AG08395 (cell line): ENCODE measurements around the gene ENOX1.

ENCODE experiments used
- DNase-seq: peaks from one replicate; pipeline ENCODE4 v3.0.0; 2012; ENCODE audit warnings: mixed read lengths, low spot score

Gene ENOX1

DNA sequence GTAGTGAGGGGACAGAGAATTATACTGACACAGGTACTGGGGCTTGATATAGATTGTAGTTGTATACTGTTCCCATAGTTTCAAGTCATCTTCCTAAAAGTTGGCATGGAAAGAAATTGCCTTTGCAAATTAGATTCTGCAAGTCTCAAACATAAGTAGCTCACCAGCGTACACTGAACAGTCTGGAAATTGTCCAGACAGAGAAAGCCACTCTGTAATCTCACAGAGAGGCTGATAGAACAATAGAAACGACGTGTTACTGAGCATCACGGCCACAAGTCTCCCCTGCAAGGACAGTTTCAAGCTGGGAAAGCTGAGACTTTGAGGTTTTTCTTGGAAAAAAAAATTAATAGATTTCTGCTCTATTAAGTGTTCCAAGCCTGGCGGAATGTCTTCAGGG is 534.8 kb downstream of the ENOX1 start:
- no peak for DNase-seq

DNA sequence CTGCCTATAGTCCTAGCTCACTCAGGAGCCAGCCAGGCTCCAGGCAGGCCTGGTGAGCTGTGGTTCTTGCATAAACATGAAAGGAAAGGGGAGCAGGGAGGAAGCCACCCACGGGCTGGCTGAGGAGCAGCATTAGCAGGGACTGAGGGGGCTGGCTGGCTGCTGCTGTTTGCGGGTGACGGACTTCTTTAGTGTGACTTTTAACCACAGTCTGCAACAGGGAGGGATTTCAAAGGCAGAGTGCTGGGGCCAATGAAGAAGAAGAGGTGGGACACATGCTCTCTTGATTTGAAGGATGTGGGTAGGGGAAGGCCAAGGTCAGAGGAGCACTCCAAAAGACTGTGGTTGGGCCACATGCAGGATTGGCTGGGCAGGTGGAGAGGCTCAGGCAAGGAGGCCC is 540.4 kb downstream of the ENOX1 start:
- no peak for DNase-seq

DNA sequence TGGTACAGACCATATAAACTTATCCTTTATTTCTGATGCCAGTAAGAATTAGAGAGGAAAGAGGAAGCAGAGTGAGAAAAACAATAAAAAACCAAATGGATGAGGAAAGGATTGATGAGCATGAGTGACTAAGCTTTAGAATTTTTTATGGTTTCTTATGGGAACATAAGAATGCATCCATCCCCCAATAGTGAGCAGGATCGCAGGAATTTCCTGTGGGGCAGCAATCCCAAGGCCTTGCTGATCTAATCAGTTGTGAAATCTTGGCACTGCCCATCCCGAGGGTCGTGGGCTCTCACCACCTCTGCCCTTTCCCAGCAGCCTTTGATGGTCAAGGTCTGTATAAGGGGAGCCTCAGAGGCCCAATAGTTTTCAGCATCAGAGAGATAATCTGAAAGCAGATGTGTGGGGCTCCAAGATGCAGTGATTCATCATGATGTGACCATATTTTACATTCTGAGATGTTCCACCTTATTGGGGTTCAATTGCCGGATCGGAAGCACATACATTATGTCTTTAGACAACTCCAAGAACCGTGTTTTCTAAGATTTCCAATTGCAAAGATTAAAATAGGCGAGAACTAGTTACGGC is 541.3 kb downstream of the ENOX1 start:
- DNase-seq, result peak; percentile 85

DNA sequence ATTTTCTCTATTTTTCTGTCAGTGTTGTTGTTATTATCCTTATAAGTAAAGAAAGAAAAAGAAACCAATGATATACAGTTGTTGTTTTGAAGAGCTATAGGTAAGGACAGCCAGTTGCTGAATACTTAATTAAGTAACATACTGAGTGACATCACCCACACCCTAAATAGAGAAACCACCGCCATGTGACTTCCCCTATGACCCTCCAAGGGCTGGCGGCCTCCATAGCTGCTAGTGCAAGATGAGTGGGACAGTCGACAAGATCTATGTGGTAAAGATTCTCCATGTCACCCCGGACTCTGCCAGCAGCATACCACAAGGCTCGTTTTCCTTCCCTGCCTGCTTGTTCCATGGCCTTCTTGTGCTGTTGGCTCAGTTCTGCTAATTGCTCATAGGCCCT is 542.3 kb downstream of the ENOX1 start:
- no peak for DNase-seq

DNA sequence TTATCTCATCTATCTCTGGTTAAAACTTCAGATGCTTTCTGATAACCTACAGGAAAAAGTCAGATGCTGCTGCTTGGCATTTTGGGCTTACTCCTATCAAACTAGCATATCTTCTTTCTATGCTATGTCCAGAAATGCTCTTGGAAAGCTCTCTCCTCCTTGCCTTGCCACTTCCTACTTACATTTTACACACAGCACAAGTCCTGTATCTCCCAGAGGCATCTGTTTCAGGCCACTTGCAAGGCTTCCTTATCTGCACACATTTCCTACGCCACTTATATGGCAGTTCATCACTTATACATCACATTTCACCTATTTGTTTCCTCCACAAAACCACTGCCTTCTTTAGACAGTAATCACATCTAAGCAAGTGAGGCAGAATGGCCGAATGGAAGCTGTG is 543.1 kb downstream of the ENOX1 start:
- no peak for DNase-seq

DNA sequence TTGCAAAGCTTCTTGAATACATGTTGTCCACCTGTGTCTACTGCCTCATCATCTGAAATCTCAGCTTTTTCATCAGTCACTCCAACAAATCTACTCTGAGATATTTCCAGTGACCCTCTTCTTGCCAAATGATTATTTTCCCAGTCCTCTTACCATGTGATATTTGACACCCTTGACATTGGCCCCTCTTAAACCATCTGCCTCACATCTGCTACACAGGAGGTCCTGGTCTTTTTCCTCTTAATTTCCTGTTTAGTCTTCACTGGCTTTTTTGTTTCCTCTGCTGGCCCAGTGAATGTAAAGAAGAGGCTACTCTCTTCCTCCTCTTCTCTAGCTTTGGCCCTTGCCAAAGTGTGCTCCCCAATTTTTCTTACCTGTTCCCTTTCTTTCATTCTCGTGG is 544.7 kb downstream of the ENOX1 start:
- no peak for DNase-seq

DNA sequence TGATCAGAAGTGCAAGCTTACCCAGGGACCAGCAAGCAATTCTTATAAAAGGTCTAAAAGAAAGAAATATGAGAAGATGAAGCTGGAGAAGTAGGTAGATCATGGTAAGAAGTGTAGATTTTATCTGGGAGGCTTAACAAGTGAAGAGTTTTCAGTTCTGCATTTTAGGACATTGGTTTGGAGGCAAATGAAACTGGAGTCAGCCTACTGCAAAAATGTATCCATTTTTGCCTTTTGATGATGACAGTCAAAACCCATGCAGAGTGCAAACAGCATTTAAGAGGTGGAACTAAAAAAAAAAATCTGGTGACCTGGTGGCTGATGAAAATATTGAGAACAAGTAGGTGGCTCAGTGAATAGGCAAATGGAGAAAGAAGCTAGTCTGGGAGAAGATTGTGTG is 546.5 kb downstream of the ENOX1 start:
- no peak for DNase-seq

DNA sequence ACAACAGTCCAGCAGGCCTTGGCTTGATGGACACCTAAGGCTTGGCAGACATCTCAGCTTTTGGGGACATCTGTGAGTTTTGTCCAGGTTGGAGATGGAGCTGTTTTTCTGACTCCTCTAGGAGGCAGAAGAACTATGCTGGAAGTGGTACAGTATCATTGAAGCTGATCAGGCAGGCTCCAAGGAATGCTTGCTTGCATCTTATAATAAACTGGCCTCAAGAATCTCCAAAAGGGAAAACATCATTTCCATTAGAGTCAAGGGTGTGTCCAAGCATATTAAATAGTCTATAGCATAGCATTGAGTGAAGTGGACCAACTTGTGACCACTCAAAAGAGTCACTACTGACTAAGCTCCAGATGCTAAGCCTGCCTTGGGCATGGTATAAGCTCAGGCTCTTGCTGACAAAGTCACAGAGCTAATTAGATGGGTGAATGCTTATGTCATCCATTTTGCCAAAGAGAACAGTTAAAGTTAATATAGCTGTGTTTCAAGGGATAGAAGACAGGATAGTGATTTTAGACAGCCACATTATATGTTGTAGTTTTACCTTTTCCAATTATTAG is 547.4 kb downstream of the ENOX1 start:
- peak; percentile 6 for DNase-seq

DNA sequence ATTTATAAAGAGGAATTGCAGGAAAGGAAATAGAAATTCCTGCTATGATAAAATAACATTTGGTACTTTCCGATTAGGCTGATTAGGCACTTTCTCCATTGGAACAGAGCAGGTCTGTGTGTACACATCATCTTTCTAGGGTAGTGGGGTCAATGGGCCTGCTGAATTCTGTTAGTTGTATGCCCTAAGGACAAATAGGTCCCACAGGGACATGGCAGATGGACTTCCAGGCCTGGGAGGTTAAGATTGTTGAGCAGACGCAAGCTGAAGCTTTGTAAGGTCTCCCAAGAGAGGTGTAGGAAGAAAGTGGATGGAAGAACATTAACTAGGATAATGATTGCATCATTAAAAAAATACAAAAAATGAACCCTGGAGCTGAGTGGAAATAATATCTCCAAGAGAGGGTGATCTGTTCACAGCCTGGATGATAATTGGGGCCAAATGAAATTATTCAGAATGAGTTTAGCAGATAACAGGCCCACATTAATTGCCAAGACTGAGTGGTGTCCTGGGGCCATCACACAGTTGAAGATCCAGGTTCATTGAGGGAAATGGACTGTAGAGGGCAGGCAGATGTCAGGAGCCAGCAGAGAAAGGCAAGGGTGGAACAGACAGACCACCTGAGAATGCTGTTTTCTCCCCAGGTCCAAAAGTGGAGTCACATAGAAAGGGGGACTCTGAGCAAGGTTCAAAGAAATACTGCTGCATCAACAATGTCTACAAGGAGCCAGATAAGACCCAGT is 548.3 kb downstream of the ENOX1 start:
- DNase-seq, result no peak

DNA sequence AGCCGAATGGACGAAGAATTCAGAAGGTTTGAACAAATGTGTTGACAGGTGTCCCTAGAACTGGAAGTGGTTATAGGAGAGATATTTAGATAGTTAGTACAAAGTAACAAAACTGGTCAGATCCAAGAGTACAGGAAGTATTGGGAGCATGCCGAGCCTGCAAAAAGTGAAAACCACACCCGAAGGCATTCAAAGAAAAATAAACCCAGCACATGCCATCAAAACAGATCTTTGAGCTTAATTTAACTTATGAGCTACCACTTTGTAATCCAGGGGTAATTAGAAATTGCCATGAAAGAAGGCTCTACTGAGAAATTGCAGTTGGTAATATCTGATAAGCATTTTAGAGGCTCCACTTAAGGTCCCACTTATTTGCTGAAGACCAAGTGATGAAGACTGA is 549.2 kb downstream of the ENOX1 start:
- no peak for DNase-seq

DNA sequence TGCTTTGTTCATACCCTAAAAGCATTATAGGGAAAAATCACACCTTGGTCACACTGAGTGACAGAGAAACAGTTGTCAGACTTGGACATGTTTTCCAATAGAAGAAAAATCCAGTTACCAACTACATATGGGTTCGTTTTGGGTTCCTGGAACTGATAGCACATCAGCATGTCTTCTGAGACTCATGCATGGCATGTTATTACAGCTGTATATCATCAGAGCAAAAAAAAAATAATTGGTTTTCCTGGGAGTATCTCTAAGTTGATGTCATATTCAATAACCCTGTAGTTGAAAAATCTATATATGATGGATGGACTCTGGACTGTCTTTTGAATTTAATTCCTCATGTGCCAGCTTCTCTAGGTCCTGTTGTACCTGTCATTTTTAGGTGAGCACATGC is 551.7 kb downstream of the ENOX1 start:
- DNase-seq, result no peak

DNA sequence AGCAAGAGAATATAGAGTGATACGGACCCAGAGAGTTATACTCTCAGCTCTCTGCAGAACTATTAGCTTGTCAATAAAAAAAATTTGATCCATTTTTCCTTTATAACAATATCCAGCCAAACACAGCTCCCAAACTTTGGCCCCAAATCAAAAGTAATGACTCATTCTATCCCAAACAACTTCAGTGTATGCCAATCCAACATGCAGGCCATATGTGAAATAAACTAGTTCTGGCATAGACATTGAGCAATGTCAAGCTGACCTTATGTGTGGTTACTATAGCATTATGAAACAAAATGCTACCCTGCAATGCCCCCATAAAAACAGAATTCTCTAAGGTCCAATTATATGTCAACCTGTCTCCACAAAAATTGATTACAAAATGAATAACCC is 553.9 kb downstream of the ENOX1 start:
- peak; percentile 36 for DNase-seq

DNA sequence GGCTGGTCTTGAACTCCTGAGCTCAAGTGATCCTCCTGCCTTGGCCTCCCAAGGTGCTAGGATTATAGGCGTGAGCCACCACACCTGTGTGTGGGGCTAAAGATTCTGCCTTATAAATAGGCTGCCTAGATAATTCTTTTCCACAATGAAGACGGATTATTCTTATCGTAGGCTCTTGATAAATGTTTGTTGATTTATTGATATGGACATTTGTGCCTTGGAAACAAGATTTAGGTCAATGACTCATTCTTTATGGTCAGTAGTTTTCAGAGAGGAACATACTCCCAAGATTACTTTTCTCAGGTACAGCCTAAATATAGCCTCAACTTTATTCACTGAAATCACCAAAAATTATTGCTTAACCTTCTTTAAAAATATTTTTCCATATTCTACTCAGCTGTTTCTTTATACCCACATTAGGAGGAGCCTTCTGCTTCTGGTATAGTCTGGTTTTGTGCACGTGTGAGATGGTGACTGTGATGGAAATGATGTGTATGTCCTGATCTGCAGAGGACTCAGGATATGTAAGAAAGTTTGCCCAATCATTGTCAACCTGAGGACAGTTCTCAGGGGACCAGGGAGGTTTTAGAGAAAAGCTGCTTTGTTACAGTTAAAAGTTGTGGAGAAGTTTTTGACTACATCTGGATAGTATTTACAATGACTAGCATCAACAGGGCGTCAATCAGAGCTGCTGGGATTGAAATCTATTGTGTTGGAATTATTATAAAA is 554.5 kb downstream of the ENOX1 start:
- peak; percentile 3 for DNase-seq

DNA sequence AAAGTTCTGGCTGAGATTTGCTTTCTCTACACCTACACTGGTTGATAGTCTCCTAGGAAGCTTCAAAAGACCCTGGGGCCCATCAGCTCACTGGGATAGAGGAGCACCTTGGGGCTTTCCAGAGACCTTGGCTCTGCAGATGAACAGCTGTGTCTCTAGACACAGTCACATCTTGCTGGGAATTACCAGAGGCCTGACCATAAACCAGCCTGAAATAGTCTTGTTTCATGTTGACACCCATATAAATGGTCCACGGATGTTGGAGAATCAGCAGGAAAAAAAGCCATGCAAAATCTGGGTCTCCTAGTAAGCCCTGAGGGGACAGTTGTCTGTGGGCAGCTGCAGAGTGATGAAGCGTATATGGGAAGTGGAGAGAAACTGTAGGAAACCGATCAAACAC is 555.8 kb downstream of the ENOX1 start:
- DNase-seq, result peak; percentile 5

DNA sequence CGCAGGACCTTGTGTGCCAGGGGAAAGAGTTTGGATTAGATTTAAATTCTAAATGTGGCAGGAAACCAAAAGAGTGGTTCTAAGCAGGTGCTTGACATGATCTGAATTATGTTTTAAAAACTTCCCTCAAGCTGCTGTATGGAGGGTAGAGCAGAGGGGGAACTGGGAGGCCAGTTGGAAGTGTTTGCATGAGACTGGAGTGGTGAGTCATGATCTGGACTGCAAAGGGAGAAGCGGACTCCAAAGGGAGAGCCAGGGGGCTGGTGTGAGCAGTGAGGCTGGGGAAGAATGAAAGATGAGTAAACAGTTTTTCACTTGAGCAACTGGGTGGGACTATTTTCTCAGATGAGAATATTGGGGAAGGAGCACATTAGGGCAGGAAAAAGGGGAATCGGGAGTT is 557.3 kb downstream of the ENOX1 start:
- DNase-seq, result peak; percentile 65

DNA sequence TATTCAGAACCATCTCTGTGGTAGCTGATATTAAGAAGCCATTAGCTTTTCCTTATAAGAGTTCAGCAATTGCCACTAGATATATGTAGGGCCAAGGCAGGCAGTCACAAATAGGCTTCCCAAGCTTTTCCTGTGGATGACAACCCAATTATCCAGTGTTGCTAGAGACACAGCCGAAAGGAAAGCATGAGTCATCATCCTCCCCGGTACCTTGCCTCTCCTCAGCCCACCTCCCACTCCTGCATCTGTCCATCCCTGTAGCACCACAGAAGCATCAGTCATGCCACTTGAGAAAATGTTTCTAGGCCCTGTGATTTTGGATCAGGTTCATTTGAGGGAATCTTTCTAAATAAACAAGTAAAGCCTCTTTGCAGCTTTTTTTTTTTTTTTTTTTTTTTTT is 559.1 kb downstream of the ENOX1 start:
- DNase-seq, result peak; percentile 4

DNA sequence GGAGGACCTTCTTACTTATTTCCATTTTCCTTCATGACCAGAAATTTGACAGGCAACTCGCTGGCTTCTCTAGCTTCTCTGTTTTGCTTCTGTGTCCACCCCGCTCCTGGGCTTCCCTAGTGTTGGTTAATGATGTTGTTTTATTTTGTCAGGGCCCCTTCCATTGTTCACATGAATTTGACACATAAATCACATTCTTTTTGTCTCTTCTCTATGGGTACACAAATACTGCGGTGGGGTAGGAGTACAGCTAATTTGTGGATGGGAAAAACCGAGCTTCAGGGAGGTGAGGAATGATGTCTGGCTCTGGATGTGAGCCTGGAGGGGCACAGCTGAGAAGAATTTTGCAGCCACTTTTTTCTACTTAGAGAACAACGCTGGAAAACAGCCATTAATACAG is 563.6 kb downstream of the ENOX1 start:
- no peak for DNase-seq

DNA sequence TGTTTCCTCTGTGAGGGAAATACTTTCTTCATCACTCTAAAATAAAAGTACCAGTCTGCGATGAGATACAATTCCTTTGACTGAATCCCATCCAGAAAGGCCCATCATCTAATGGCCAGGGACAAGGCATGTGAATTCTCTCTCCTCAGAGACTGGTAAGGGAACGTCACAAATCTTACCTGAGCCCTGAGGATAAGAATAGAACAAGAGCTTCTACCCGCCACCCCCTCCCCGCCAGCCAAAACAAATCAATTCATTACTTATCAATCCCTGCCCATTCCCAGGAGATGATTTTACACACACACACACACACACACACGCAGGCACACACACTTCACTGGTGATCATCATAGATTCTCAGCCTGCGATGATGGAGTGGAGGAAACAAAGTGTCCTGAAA is 564.7 kb downstream of the ENOX1 start:
- DNase-seq, result no peak

DNA sequence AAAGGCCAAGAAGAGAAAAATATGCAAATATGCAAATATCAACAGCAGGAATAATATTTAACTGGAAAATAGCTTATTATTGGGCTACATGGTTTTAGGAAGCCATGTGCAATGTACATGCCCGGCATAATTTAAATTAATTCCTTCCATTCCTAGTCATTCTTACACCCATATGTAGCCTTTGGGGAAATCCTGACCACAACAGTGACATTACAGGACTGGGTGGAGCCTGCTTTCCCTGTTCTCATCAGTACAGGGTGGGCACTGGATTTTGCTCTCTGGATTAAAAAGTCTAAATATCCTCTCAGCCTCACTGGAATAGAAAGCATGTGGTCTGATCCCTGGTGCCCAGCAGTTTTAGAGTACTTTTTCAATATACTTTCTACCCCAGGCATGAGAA is 565.2 kb downstream of the ENOX1 start:
- DNase-seq, result no peak

DNA sequence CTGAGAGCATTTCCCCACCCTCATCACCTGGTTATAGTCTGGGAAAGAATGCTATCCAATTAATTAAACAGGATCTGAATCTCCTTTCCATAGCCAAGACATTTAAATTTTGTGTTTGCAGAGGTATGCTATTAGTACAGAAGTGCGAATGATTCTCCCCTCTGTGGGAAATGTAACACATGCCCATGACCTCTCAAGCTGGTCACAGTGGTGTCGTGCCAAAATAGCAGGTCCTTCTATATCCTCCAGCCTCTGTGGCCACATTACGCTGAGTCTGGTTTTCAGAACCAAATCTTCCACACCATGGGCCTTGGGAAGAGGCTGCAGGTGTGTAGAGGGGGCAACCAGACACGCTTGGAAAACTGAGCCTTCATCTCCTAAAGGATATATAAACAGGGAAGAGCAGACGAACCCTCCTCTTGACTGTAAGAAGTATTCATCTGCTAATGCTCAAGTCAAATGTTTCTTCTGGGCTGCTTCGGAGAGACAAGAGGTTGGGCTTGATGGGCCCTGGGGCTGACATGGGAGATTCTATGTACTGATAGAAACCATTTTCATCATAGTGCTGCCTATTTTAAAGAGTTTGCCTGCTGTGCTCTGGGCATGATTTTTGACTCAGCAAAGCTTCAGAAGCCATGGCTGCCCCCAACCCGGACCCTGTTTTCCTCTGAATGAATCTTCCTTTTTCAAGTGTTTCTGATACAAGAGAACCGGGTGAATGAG is 565.7 kb downstream of the ENOX1 start:
- DNase-seq, result no peak

DNA sequence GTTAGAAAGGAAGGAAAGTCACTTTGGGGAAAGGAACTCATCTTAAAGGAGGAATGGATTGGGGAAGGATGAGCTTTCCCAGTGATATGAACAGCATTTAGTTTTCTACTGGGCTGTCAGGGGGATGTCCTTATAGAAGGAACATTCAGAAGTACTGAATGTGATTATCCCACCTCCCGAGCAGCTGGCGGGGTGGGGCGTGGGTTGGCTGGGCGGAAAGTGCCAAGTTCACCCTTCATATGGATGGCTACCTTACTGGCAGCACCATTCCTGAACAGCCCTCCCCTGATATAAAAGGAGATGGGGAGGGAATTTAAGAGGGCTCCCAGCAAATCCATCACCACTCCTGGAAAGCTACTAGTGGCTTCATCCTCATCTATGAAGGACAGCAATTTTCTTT is 572.6 kb downstream of the ENOX1 start:
- no peak for DNase-seq

DNA sequence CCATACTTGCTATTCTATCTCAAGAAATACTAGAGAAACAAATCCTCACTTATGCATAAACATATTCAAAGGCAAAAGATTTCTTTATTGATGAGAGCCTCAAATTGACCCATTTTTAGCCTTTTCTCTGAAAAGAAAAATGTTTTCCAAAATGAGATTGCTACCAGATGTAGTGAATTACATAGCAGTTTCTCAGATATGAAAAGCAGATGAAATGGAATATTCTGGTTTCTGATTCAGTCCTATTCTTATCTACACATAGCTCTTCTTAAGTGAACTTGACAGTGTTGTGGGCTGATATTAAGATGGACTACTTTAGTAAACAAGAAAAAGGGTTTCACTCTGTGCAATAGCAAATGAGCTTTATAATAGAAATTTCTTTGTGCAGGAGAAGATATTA is 579.9 kb downstream of the ENOX1 start:
- DNase-seq, result no peak

DNA sequence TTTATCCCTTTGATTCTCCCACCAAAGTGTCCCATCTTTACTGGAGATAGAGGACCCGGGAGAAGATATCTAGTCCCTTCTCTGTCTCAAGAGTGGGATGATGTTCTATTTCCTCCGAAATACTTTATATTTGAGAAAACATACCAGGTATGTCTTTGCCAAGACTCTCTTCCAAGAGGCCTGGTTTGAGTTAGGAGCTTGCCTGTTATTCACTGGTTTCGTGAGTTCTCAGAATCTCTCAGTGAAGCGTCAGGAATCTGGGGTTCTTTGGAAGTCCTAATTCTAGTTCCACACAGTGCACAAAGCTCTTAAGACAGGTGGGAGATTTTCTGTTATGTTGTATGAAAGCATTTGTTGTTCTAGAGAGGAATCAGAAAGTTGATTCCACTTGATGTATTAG is 581.4 kb downstream of the ENOX1 start:
- DNase-seq, result no peak
